Measurements from ENCODE around the gene KRTAP5-6. TPM values are rescaled to one million over a fixed set of nuclear protein-coding genes. Genes with fewer than 3 reads are reported as not detected.

The KRTAP5-6 gene
- total RNA-seq, 1 donor from 2014 or later, result not detected

GRCh38 chr11:1729692-1730011 lies 32.7 kb downstream of the KRTAP5-6 start:
- FAIRE-seq, result no peak
- no peak for DNase-seq (ENCODE audit: low spot score in 2 of 2)

- FAIRE-seq, result no peak
- no peak for DNase-seq (ENCODE audit: low spot score in 2 of 2)
Observed at GRCh38 chr11:1730059-1730629, 33.1 kb downstream of the KRTAP5-6 start.

GRCh38 chr11:1731451-1732059 lies 34.6 kb downstream of the KRTAP5-6 start:
- no peak for FAIRE-seq

GRCh38 chr11:1732418-1733008 lies 35.5 kb downstream of the KRTAP5-6 start:
- DNase-seq (ENCODE audit: low spot score in 2 of 2) (no peak), FAIRE-seq (no peak)

More at GRCh38 chr11:1731451-1732059, 34.6 kb downstream of the KRTAP5-6 start:
- no peak for DNase-seq (ENCODE audit: low spot score in 2 of 2)

GRCh38 chr11:1733009-1733715 lies 36.2 kb downstream of the KRTAP5-6 start:
- FAIRE-seq, result no peak
- DNase-seq (ENCODE audit: low spot score in 2 of 2), result no peak

- FAIRE-seq (no peak), DNase-seq (ENCODE audit: low spot score in 2 of 2) (no peak)
Observed at GRCh38 chr11:1733716-1734640, 37.0 kb downstream of the KRTAP5-6 start.

- DNase-seq (ENCODE audit: low spot score in 2 of 2) (no peak), FAIRE-seq (no peak)
Observed at GRCh38 chr11:1734641-1735081, 37.7 kb downstream of the KRTAP5-6 start.

- DNase-seq (ENCODE audit: low spot score in 2 of 2), result no peak
- FAIRE-seq, result no peak
Observed at GRCh38 chr11:1735271-1735670, 38.3 kb downstream of the KRTAP5-6 start.

GRCh38 chr11:1736447-1736992 lies 39.5 kb downstream of the KRTAP5-6 start:
- no peak for DNase-seq (ENCODE audit: low spot score in 2 of 2)
- FAIRE-seq, result no peak

GRCh38 chr11:1737080-1737757 lies 40.2 kb downstream of the KRTAP5-6 start:
- DNase-seq (ENCODE audit: low spot score in 2 of 2) (no peak), FAIRE-seq (no peak)

GRCh38 chr11:1738380-1738779 lies 41.4 kb downstream of the KRTAP5-6 start:
- FAIRE-seq (no peak), DNase-seq (ENCODE audit: low spot score in 2 of 2) (no peak)

GRCh38 chr11:1739576-1739975 lies 42.6 kb downstream of the KRTAP5-6 start:
- FAIRE-seq, result no peak
- peak in 1 of 2 donors; percentile 13 for DNase-seq (ENCODE audit: low spot score in 2 of 2)

- no peak for DNase-seq (ENCODE audit: low spot score in 2 of 2)
- FAIRE-seq, result no peak
Observed at GRCh38 chr11:1740786-1741530, 44.0 kb downstream of the KRTAP5-6 start.

- no peak for DNase-seq (ENCODE audit: low spot score in 2 of 2)
- no peak for FAIRE-seq
Observed at GRCh38 chr11:1741741-1742140, 44.7 kb downstream of the KRTAP5-6 start.

- no peak for FAIRE-seq
- DNase-seq (ENCODE audit: low spot score in 2 of 2), result no peak
Observed at GRCh38 chr11:1742371-1742770, 45.4 kb downstream of the KRTAP5-6 start.

- FAIRE-seq (no peak), DNase-seq (ENCODE audit: low spot score in 2 of 2) (no peak)
Observed at GRCh38 chr11:1742869-1743584, 46.0 kb downstream of the KRTAP5-6 start.

GRCh38 chr11:1743585-1744136 lies 46.7 kb downstream of the KRTAP5-6 start:
- DNase-seq (ENCODE audit: low spot score in 2 of 2) (no peak), FAIRE-seq (no peak)

All from frontal cortex (tissue), 4 donors.